ENCODE data around the gene RIOX2. TPM values are rescaled to one million over a fixed set of nuclear protein-coding genes. Genes with fewer than 3 reads are reported as not detected.

RIOX2 gene
- total and polyA plus RNA-seq, 2 of the 8 experiments (the other 6 are each of a cell fraction or from before 2014, with no cell fraction given), result 3.8 to 16.4 TPM

GRCh38 chr3:97895216-97895615, 77.0 kb downstream of the RIOX2 start:
- no peak overlapping the region for H2AFZ ChIP-seq (ENCODE audit: low read length)
- H3K4ac ChIP-seq (replicated peaks; ENCODE audit: insufficient read length, low read depth, low read length), result no peak overlapping the region
- no peak overlapping the region for H3K4me2 ChIP-seq (ENCODE audit: insufficient read depth in 1 of 2, low read depth in 2 of 2, low read length in 2 of 2)
- no peak overlapping the region for H2BK5ac ChIP-seq (ENCODE audit: low read depth, low read length)
- H3K27ac ChIP-seq (ENCODE audit: low read depth, low read length), result no peak overlapping the region
- no peak overlapping the region for H3K56ac ChIP-seq (replicated peaks; ENCODE audit: insufficient read length, low read depth, low read length)
- H3K18ac ChIP-seq (ENCODE audit: extremely low read depth, low read length), result no peak overlapping the region
- no peaks in the 10 kb centered on the region; a peak in 1 of 8 replicates for H3K36me3 ChIP-seq (ENCODE audit: control insufficient read depth in 2 of 4, insufficient read depth in 4 of 4, low read length in 3 of 4)
- H4K91ac ChIP-seq (replicated peaks; ENCODE audit: insufficient read length, low read length), result no peak overlapping the region
- H3K14ac ChIP-seq (ENCODE audit: insufficient read length), result no peak overlapping the region
- 89% methylated on average over 3 of the region's 3 CpGs; no CpG with 5 or more reads in 1 of the 2 experiments for WGBS, 2 experiments (ENCODE audit: extremely low coverage in 1 of 2, insufficient coverage in 1 of 2, insufficient read length in 1 of 2, insufficient replicate concordance in 2 of 2, low coverage in 1 of 2, low lambda C conversion rate in 2 of 2, missing lambda C conversion rate in 1 of 2)
- no peak overlapping the region for H4K5ac ChIP-seq (ENCODE audit: insufficient read length, low read depth, low read length)
- peak overlapping the region in 1 of 4 experiments; percentile 49; a peak in 1 of 7 replicates for H3K9ac ChIP-seq (replicated peaks in 1 of 4; ENCODE audit: extremely low read depth in 1 of 4, low read depth in 3 of 4, low read length in 3 of 4)
- no peaks in the 10 kb centered on the region for H3K27me3 ChIP-seq (replicated peaks in 1 of 4; ENCODE audit: control insufficient read depth in 3 of 4, extremely low read depth in 1 of 4, insufficient read depth in 3 of 4, low read length in 3 of 4)
- H3K79me1 ChIP-seq (ENCODE audit: low read depth, low read length), result no peaks in the 10 kb centered on the region
- H3K4me3 ChIP-seq (ENCODE audit: extremely low read depth in 1 of 4, insufficient read depth in 2 of 4, low read depth in 3 of 4, low read length in 4 of 4), result no peak overlapping the region
- peaks cover 0 to 4% (median 2%) of the 10 kb centered on the region in 4 experiments; a peak in 1 of 7 replicates for H3K4me1 ChIP-seq (replicated peaks in 1 of 4; ENCODE audit: control insufficient read depth in 3 of 4, insufficient read depth in 4 of 4, low read length in 3 of 4)
- no peaks in the 10 kb centered on the region for H3K9me3 ChIP-seq (ENCODE audit: insufficient read depth in 2 of 2, low read depth in 1 of 2, low read length in 1 of 2)
- no peak overlapping the region for H2BK20ac ChIP-seq (ENCODE audit: low read length)
- H3K23me2 ChIP-seq (ENCODE audit: low read depth, low read length), result no peaks in the 10 kb centered on the region
- H4K20me1 ChIP-seq (replicated peaks in 1 of 2; ENCODE audit: control insufficient read depth in 1 of 2, insufficient read depth in 2 of 2, low read length in 2 of 2), result no peaks in the 10 kb centered on the region
- no peaks in the 10 kb centered on the region for H3K79me2 ChIP-seq (ENCODE audit: control insufficient read depth in 1 of 2, insufficient read depth in 2 of 2, low read length in 2 of 2)
- FAIRE-seq (no peak), DNase-seq (ENCODE audit: low read depth in 1 of 2, low spot score in 2 of 2) (no peak)
- H2BK15ac ChIP-seq (ENCODE audit: low read length), result no peak overlapping the region
- ChIA-PET POLR2A (ENCODE audit: partially characterized antibody) (interaction anchor here (1.0 kb wide), 1 partner anchor 90 kb away, joined by 3 read pairs; no protein-coding TSS in a partner anchor), CTCF (ENCODE audit: partially characterized antibody) (interaction anchor here (1.0 to 1.6 kb wide), 2 partner anchors 10 to 23 kb away, joined by 4 to 5 read pairs; no protein-coding TSS in a partner anchor)
- no peak overlapping the region for H2AK5ac ChIP-seq (ENCODE audit: low read depth, low read length)
- no peak overlapping the region for H2BK12ac ChIP-seq (ENCODE audit: low read depth, low read length)
- no peak overlapping the region for H3K23ac ChIP-seq (ENCODE audit: insufficient read length)
- H4K8ac ChIP-seq (ENCODE audit: extremely low read depth, insufficient read depth, low read length), result no peak overlapping the region
- no peak overlapping the region for H2BK120ac ChIP-seq (replicated peaks; ENCODE audit: low read depth, low read length)
- TF ChIP-seq SP2 (IDR thresholded peaks at IDR 0.05; ENCODE audit: low read length) (no peak), JUN (IDR thresholded peaks at IDR 0.05; ENCODE audit: low read depth, low read length) (no peak), POLR2AphosphoS5 (IDR thresholded peaks at IDR 0.05; ENCODE audit: low read depth, low read length) (no peak), EP300 (IDR thresholded peaks at IDR 0.05; ENCODE audit: borderline replicate concordance in 1 of 2, low read depth in 2 of 2, low read length in 2 of 2) (no peak), TAF1 (IDR thresholded peaks at IDR 0.05; ENCODE audit: low read depth, low read length) (no peak), CTCF (IDR thresholded peaks at IDR 0.05; ENCODE audit: control extremely low read depth in 1 of 3, insufficient read depth in 1 of 3, low read depth in 1 of 3, low read length in 3 of 3) (no peak), ATF2 (IDR thresholded peaks at IDR 0.05; ENCODE audit: low read length) (no peak), KDM1A (IDR thresholded peaks at IDR 0.05; ENCODE audit: borderline replicate concordance, low read length) (no peak), PHF8 (conservative IDR thresholded peaks at IDR 0.05; ENCODE audit: low read depth, low read length) (no peak)
